MM.1S (cell line): ENCODE results near the gene RHBDL2.
"Not testable (repeated sequence)": the region's sequence is repeated elsewhere in the genome, so short reads cannot be mapped to it uniquely, and the experiment has no call there.

Source experiments
- DNase-seq: peaks from one replicate; pipeline ENCODE4 v3.0.0-alpha.2; 2015
- H2AFZ ChIP-seq: fragments of 300-600 bp; sonication (generic); 2 replicates; pipeline ENCODE4 v1.6.0; 2016; ENCODE audit warnings: antibody characterized with exemption, low read length
- H3F3A ChIP-seq: fragments of 300-600 bp; sonication (generic); 2 replicates; pipeline ENCODE4 v1.6.1; 2016; ENCODE audit warnings: mild to moderate bottlenecking, antibody characterized with exemption, low read length, moderate library complexity, mixed read lengths; ENCODE audit not compliant: insufficient read depth
- H3K27ac ChIP-seq: fragments of 300-600 bp; sonication (generic); 2 replicates; pipeline ENCODE4 v1.5.1; 2016; ENCODE audit warnings: mild to moderate bottlenecking, low read length
- H3K27me3 ChIP-seq: fragments of 300-600 bp; sonication (generic); replicated peaks from 2 replicates; pipeline ENCODE4 v1.6.0; 2016; ENCODE audit warnings: low read length; ENCODE audit not compliant: insufficient read depth
- H3K36me3 ChIP-seq: fragments of 300-600 bp; sonication (generic); replicated peaks from 2 replicates; pipeline ENCODE4 v1.6.1; 2016; ENCODE audit warnings: mild to moderate bottlenecking, low read length, mixed read lengths; ENCODE audit not compliant: insufficient read depth
- H3K4me1 ChIP-seq: fragments of 300-600 bp; sonication (generic); 2 replicates; pipeline ENCODE4 v1.6.1; 2016; ENCODE audit warnings: low read length, mixed read lengths
- H3K4me2 ChIP-seq: fragments of 300-600 bp; sonication (generic); 2 replicates; pipeline ENCODE4 v1.6.0; 2016; ENCODE audit warnings: low read depth, low read length
- H3K4me3 ChIP-seq: fragments of 300-600 bp; sonication (generic); 2 replicates; pipeline ENCODE4 v1.5.1; 2016; ENCODE audit warnings: low read length, mixed read lengths
- H3K79me2 ChIP-seq: fragments of 300-600 bp; sonication (generic); 2 replicates; pipeline ENCODE4 v1.6.1; 2016; ENCODE audit warnings: mixed run types, low read length, mixed read lengths
- H3K9ac ChIP-seq: fragments of 300-600 bp; sonication (generic); 2 replicates; pipeline ENCODE4 v1.6.1; 2016; ENCODE audit warnings: low read length, mixed read lengths
- H3K9me2 ChIP-seq: fragments of 300-600 bp; sonication (generic); replicated peaks from 2 replicates; pipeline ENCODE4 v1.6.1; 2016; ENCODE audit warnings: mild to moderate bottlenecking, low read length, mixed read lengths; ENCODE audit not compliant: insufficient read depth
- H3K9me3 ChIP-seq: fragments of 300-600 bp; sonication (generic); replicated peaks from 2 replicates; pipeline ENCODE4 v1.6.1; 2016; ENCODE audit warnings: mild to moderate bottlenecking, low read length, mixed read lengths; ENCODE audit not compliant: insufficient read depth
- H4K20me1 ChIP-seq: fragments of 300-600 bp; sonication (generic); 2 replicates; pipeline ENCODE4 v1.6.1; 2016; ENCODE audit warnings: mild to moderate bottlenecking, low read length, moderate library complexity, mixed read lengths; ENCODE audit not compliant: insufficient read depth
- EZH2 ChIP-seq: fragments of 300-600 bp; sonication (generic); optimal IDR thresholded peaks from 2 replicates; pipeline ENCODE3; 2017; ENCODE audit warnings: low read depth, mild to moderate bottlenecking, antibody characterized with exemption, low read length, mixed read lengths
- EZH2phosphoT487 ChIP-seq: fragments of 300-600 bp; sonication (generic); IDR thresholded peaks from 2 replicates; pipeline ENCODE4 v1.6.1; 2018; ENCODE audit warnings: antibody characterized with exemption, low read length
- TF ChIP-seq, protein P1 (sequence below): fragments of 300-600 bp; sonication (generic); IDR thresholded peaks from 2 replicates; pipeline ENCODE4 v1.5.1; 2016; ENCODE audit warnings: antibody characterized with exemption, low read length, mixed read lengths

The RHBDL2 gene

DNA sequence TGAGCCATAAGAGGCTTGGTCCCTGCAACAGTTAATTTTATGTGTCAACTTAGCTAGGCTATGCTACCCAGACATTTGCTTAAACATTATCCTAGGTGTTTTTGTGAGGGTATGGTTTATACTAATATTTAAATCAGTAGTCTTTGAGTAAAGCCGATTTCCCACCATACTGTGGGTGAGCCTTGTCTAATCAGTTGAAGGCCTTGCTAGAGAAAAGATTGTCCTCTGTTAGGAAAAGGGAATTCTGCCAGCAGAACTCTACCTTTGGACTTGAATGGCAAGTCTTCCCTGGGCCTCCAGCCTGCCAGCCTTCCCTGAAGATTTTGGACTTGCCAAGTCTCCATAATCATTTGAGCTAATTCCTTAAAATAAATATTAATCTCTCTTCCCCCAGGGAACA is 23.9 kb downstream of the RHBDL2 start:
- no peaks in the 10 kb centered on the region for H3K79me2 ChIP-seq
- H3K4me2 ChIP-seq: no peak overlapping the region
- no peak overlapping the region for H3K9ac ChIP-seq
- H4K20me1 ChIP-seq: no peaks in the 10 kb centered on the region
- no peaks in the 10 kb centered on the region for H3K27me3 ChIP-seq
- no peak for DNase-seq
- H3K27ac ChIP-seq: no peak overlapping the region
- H3K36me3 ChIP-seq: no peaks in the 10 kb centered on the region
- no peaks in the 10 kb centered on the region for H3F3A ChIP-seq
- no peak overlapping the region for H3K4me3 ChIP-seq
- H2AFZ ChIP-seq: no peak overlapping the region; the same call in 1 of the 2 replicates
- peaks cover 11% of the 10 kb centered on the region for H3K4me1 ChIP-seq
- H3K9me2 ChIP-seq: no peaks in the 10 kb centered on the region
- no peaks in the 10 kb centered on the region for H3K9me3 ChIP-seq
- TF ChIP-seq EZH2 (no peak), EZH2phosphoT487 (no peak)
- TF ChIP-seq, protein P1, sequence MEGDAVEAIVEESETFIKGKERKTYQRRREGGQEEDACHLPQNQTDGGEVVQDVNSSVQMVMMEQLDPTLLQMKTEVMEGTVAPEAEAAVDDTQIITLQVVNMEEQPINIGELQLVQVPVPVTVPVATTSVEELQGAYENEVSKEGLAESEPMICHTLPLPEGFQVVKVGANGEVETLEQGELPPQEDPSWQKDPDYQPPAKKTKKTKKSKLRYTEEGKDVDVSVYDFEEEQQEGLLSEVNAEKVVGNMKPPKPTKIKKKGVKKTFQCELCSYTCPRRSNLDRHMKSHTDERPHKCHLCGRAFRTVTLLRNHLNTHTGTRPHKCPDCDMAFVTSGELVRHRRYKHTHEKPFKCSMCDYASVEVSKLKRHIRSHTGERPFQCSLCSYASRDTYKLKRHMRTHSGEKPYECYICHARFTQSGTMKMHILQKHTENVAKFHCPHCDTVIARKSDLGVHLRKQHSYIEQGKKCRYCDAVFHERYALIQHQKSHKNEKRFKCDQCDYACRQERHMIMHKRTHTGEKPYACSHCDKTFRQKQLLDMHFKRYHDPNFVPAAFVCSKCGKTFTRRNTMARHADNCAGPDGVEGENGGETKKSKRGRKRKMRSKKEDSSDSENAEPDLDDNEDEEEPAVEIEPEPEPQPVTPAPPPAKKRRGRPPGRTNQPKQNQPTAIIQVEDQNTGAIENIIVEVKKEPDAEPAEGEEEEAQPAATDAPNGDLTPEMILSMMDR: no peak

- no peak overlapping the region for H3K27ac ChIP-seq
- no peaks in the 10 kb centered on the region for H3K9me2 ChIP-seq
- no peaks in the 10 kb centered on the region for H3K27me3 ChIP-seq
- H3K9me3 ChIP-seq: no peaks in the 10 kb centered on the region
- H3K79me2 ChIP-seq: no peaks in the 10 kb centered on the region
- TF ChIP-seq EZH2 (no peak), EZH2phosphoT487 (no peak)
- TF ChIP-seq, protein P1: no peak
- no peak for DNase-seq
- no peak overlapping the region for H2AFZ ChIP-seq
- H3K4me1 ChIP-seq: peaks cover 11% of the 10 kb centered on the region
- H3K4me3 ChIP-seq: no peak overlapping the region
- H3K9ac ChIP-seq: no peak overlapping the region
- no peaks in the 10 kb centered on the region for H3K36me3 ChIP-seq
- no peaks in the 10 kb centered on the region for H3F3A ChIP-seq
- H4K20me1 ChIP-seq: no peaks in the 10 kb centered on the region
- H3K4me2 ChIP-seq: no peak overlapping the region
Measured at GRCh38 chr1:38917337-38917736, 24.3 kb downstream of the RHBDL2 start.

DNA sequence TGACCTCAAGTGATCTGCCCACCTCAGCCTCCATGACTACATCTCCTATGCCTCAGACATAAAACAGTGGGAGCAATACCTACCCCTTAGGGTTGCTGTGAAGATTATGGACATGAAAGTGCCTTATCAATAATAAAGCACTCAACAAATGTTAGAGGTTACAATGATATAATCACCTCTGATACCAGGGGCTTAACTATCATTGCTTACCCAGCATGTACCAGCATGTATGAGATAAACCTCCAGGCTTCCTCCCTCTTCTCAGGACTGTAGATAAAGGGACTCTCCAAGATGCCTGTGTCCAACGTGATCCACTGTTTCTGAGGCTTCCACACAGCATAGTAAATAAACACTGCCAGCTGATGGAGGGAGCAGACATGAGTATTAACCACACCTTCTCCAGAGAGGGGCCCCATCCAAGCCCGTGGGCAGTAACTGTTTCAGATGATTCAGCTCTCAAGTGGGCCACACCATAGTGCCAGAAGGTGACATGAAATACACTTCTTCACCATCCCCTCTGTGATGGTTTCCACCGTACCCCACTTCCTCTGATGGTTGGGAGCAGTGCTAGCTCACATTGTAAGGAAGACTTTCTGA is 26.2 kb downstream of the RHBDL2 start:
- Histone ChIP-seq H3K9me2 (no peaks in the 10 kb centered on the region), H3F3A (no peaks in the 10 kb centered on the region), H3K4me1 (peaks cover 11% of the 10 kb centered on the region), H3K4me2 (no peak overlapping the region), H3K79me2 (no peaks in the 10 kb centered on the region), H4K20me1 (no peaks in the 10 kb centered on the region), H3K27me3 (no peaks in the 10 kb centered on the region), H3K9me3 (no peaks in the 10 kb centered on the region), H3K36me3 (no peaks in the 10 kb centered on the region), H3K27ac (no peak overlapping the region), H3K9ac (no peak overlapping the region), H3K4me3 (no peak overlapping the region), H2AFZ (no peak overlapping the region)
- DNase-seq: no peak
- TF ChIP-seq, protein P1: no peak
- TF ChIP-seq EZH2phosphoT487 (no peak), EZH2 (no peak)

DNA sequence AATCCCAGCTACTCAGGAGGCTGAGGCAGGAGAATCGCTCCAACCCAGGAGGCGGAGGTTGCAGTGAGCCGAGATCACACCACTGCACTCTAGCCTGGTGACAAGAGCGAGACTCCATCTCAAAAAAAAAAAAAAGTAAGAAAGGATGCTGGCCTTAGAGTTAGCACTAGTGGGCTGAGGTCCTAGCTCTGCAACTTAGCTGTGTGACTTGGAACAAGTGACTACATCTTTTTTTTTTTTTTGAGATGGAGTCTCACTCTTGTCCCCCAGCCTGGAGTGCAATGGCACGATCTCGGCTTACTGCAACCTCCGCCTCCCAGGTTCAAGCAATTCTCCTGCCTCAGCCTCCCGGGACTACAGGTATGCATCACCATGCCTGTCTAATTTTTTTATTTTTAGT is 26.7 kb downstream of the RHBDL2 start:
- H3K27me3 ChIP-seq, H3K79me2 ChIP-seq: not testable (repeated sequence)

More for the DNA sequence above, 26.7 kb downstream of the RHBDL2 start:
- H3K4me2 ChIP-seq, H4K20me1 ChIP-seq, H3K4me3 ChIP-seq, H3K36me3 ChIP-seq, H3K27ac ChIP-seq, H3K9me2 ChIP-seq, DNase-seq, H2AFZ ChIP-seq, H3K9me3 ChIP-seq, H3F3A ChIP-seq, H3K9ac ChIP-seq: not testable (repeated sequence)
- H3K4me1 ChIP-seq: peaks cover 11% of the 10 kb centered on the region
